ENCODE results near the gene ZRANB3.

Gene ZRANB3

GRCh38 chr2:135226961-135227360 lies 304.1 kb downstream of the ZRANB3 start:
- TF ChIP-seq GATA1 (IDR thresholded peaks at IDR 0.05; ENCODE audit: low read depth, low read length) (no peak), POLR2A (IDR thresholded peaks at IDR 0.05; ENCODE audit: low read length) (no peak)
- DNase-seq: no peak

- TF ChIP-seq POLR2A (IDR thresholded peaks at IDR 0.05; ENCODE audit: low read length): no peak
- no peak for TF ChIP-seq GATA1 (IDR thresholded peaks at IDR 0.05; ENCODE audit: low read depth, low read length)
- no peak for DNase-seq
Observed at GRCh38 chr2:135225781-135226180, 305.2 kb downstream of the ZRANB3 start.

GRCh38 chr2:135219226-135219625 lies 311.8 kb downstream of the ZRANB3 start:
- TF ChIP-seq GATA1 (IDR thresholded peaks at IDR 0.05; ENCODE audit: low read depth, low read length) (no peak), POLR2A (IDR thresholded peaks at IDR 0.05; ENCODE audit: low read length) (no peak)
- DNase-seq: no peak

- DNase-seq: no peak
- TF ChIP-seq POLR2A (IDR thresholded peaks at IDR 0.05; ENCODE audit: low read length): no peak
- no peak for TF ChIP-seq GATA1 (IDR thresholded peaks at IDR 0.05; ENCODE audit: low read depth, low read length)
Observed at GRCh38 chr2:135218426-135218825, 312.6 kb downstream of the ZRANB3 start.

DNA sequence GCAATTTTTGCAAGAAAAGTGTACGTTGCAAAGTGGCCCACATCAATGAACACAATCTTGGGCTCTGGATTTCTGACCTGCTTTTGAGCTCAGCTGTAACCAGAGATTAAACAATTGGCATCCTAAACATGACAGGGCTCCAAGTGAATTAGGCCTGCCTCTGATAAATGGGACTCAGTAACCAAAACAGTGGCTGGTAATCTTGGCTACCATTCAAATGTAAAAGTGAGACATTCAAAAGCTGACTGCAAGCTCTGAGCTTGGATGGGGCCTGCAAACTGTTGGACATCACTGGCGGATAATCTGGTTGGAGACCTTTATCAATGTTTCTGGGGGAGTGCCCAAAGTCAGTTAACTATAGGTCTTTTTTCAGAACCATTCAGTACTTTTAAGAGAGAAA lies 318.3 kb downstream of the ZRANB3 start:
- TF ChIP-seq POLR2A (IDR thresholded peaks at IDR 0.05; ENCODE audit: low read length) (no peak), GATA1 (IDR thresholded peaks at IDR 0.05; ENCODE audit: low read depth, low read length) (no peak)
- no peak for DNase-seq

DNA sequence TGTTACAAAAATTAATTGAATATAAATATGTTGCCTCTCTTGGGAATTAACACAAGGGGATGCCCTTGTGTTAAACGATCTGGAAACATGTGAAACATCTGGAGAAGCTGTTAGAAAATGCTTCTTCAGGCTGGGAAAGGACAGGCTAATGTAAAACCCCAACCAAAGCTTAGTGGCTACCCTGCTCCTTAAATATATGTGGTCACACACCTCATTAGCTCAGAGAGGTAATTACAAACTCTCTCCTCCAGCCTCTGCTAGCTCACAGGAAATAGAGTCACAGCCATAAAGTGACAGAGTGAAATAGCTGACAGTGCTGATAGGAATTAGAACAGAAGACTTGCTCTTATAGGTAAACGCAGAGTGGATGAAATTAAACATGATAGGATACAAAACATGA lies 323.0 kb downstream of the ZRANB3 start:
- TF ChIP-seq POLR2A (IDR thresholded peaks at IDR 0.05; ENCODE audit: low read length): no peak
- TF ChIP-seq GATA1 (IDR thresholded peaks at IDR 0.05; ENCODE audit: low read depth, low read length): no peak

GRCh38 chr2:135203944-135204343 lies 327.1 kb downstream of the ZRANB3 start:
- no peak for DNase-seq
- TF ChIP-seq POLR2A (IDR thresholded peaks at IDR 0.05; ENCODE audit: low read length): no peak
- TF ChIP-seq GATA1 (IDR thresholded peaks at IDR 0.05; ENCODE audit: low read depth, low read length): no peak

More for the DNA sequence above, 323.0 kb downstream of the ZRANB3 start:
- no peak for DNase-seq

DNA sequence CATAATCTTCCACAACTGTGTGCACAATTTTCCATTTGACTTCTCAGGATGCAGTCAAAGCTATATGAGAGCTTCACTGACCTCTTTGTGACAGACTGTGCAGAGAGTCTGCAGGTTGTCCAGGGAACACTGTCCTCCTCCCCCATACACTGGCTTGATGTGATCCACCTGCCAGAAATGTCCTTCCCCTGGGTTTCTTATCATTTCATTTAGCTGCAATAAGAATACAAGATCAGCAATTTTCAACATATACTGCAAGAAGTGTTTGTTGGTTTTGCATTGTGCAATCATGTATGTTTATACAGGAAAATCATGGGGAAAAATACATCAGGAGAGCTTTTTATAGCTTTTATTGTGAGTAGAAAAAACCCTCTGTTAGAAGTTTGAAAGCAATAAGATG lies 328.3 kb downstream of the ZRANB3 start:
- no peak for TF ChIP-seq GATA1 (IDR thresholded peaks at IDR 0.05; ENCODE audit: low read depth, low read length)
- no peak for TF ChIP-seq POLR2A (IDR thresholded peaks at IDR 0.05; ENCODE audit: low read length)
- DNase-seq: no peak

DNA sequence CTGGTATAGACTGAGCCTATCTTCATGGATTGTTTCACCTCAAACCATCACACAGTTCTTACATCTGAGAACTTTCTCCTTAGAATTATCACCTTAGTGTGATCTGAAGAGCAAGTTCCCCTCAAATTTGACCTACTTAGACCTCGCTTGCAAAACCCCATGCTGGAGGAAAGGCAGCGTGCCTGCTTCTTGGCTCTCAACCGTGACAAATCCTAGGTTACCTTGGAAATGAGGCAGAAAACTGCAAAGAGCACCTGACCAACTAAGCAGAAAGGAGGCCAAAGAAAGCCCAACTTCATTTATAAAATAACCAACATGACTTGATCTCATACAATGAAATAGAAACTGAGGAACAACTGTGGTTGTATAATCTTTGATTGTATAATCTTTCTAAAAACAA lies 332.5 kb downstream of the ZRANB3 start:
- DNase-seq: no peak
- TF ChIP-seq POLR2A (IDR thresholded peaks at IDR 0.05; ENCODE audit: low read length) (no peak), GATA1 (IDR thresholded peaks at IDR 0.05; ENCODE audit: low read depth, low read length) (no peak)

GRCh38 chr2:135190799-135191198 lies 340.2 kb downstream of the ZRANB3 start:
- no peak for TF ChIP-seq POLR2A (IDR thresholded peaks at IDR 0.05; ENCODE audit: low read length)
- no peak for TF ChIP-seq GATA1 (IDR thresholded peaks at IDR 0.05; ENCODE audit: low read depth, low read length)
- no peak for DNase-seq

- TF ChIP-seq GATA1 (IDR thresholded peaks at IDR 0.05; ENCODE audit: low read depth, low read length) (no peak), POLR2A (IDR thresholded peaks at IDR 0.05; ENCODE audit: low read length) (no peak)
- no peak for DNase-seq
Observed at GRCh38 chr2:135189148-135189547, 341.9 kb downstream of the ZRANB3 start.

DNA sequence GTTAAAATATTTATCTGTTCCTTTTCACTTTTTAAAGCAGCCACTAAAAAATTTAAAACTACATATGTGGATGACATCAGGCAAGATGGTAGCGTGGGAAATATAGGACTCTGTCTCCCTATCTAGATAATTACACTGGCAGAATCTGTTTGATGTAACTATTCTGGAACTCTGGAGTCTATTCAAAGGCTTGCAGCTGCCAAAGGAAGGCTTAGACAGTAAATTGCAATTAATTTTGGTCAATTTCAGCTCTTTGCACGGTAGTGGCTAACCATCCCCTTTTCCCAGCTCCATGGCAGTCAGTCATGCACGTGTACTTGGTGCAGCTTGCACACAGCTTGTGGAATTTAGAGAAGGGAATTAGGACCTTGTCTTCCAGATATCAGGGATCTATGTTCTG lies 343.7 kb downstream of the ZRANB3 start:
- DNase-seq: no peak
- TF ChIP-seq POLR2A (IDR thresholded peaks at IDR 0.05; ENCODE audit: low read length): no peak
- TF ChIP-seq GATA1 (IDR thresholded peaks at IDR 0.05; ENCODE audit: low read depth, low read length): no peak

DNA sequence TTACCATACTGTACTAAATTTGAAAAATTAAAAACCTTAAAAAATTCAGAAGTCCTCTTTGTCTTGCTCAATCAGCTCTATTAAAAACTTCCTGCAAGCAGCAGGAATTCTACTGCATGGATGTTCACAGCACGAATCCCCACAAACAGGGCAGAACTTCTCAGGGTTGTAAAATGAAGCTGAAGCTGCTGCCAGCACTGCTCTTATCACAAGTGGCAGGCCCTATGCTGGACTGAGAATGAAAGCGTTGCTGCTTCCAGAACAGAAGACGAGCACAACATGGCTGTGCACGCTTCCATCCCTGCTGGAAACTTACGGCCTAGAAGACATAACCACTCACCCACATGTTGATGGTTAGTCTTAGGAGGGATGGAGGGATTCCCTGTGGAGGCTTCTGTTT lies 345.0 kb downstream of the ZRANB3 start:
- no peak for TF ChIP-seq POLR2A (IDR thresholded peaks at IDR 0.05; ENCODE audit: low read length)
- TF ChIP-seq GATA1 (IDR thresholded peaks at IDR 0.05; ENCODE audit: low read depth, low read length): no peak
- no peak for DNase-seq

DNA sequence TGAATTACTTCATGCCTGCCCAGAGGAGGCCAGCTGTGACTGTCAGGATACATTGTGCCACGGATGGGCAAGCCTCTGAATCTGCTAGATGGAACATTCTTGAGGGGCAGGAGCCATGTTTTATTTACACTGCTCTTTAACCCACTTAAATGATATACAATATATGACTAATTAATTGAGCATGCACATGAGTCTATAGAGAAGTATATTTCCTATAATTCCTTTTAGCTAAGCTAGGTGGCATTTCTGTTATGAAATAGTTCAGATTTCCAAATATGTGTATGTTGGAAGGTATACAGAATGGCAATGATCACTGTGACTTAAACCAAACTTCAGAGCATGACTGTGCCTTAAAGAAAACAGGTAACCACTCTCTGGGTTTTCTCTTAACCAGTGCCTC lies 347.2 kb downstream of the ZRANB3 start:
- no peak for TF ChIP-seq POLR2A (IDR thresholded peaks at IDR 0.05; ENCODE audit: low read length)
- TF ChIP-seq GATA1 (IDR thresholded peaks at IDR 0.05; ENCODE audit: low read depth, low read length): no peak
- no peak for DNase-seq

- TF ChIP-seq GATA1 (IDR thresholded peaks at IDR 0.05; ENCODE audit: low read depth, low read length) (no peak), POLR2A (IDR thresholded peaks at IDR 0.05; ENCODE audit: low read length) (no peak)
- no peak for DNase-seq
Observed at GRCh38 chr2:135182601-135183000, 348.4 kb downstream of the ZRANB3 start.

GRCh38 chr2:135182190-135182589 lies 348.8 kb downstream of the ZRANB3 start:
- DNase-seq: no peak
- TF ChIP-seq GATA1 (IDR thresholded peaks at IDR 0.05; ENCODE audit: low read depth, low read length) (no peak), POLR2A (IDR thresholded peaks at IDR 0.05; ENCODE audit: low read length) (no peak)
